GM18858 (cell line): ENCODE data around the gene E2F1.
"Not testable (repeated sequence)": the region's sequence is repeated elsewhere in the genome, so short reads cannot be mapped to it uniquely, and the experiment has no call there.

Experiments
- ATAC-seq: cut with Tn5 transposase; IDR thresholded peaks from one replicate; pipeline ENCODE4 v1.9.1; 2021; ENCODE audit not compliant: unreplicated experiment

Gene E2F1

DNA sequence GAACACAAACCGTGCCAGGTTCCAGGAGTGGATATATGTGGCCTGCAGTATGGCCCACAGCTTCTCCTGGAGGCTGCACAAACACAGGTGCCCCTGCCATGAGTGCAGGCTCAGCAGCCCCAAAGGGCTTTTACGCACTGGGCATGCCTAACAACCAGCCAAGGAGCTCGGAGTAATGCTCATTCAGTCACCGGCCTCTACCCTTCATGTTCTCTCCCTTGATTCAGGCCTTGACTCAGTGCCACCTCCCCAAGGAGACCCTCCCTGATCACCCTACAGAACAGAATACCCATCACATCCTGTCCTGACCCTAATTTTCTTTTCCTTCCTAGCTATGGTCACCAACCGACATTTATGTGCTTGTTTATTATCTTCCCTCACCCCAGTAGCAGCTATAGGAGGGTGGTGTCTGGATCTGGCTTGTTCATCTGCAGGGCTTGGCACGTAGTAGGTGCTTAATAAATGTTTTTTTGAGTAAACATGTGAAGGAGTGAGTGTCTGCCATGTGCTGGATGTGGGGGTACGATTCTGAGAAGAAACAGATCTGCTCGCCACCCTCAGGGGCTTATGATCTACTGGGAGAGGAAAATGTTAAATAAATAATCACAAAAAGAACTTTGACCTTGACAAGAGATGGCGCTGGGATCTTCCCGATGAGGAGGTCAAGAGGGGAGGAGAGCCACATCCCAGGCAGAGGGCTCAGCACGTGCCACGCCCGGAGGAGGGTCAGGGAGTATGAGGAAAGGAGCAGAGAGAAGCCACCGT, 24.7 kb upstream of the E2F1 start:
- no peak for ATAC-seq

DNA sequence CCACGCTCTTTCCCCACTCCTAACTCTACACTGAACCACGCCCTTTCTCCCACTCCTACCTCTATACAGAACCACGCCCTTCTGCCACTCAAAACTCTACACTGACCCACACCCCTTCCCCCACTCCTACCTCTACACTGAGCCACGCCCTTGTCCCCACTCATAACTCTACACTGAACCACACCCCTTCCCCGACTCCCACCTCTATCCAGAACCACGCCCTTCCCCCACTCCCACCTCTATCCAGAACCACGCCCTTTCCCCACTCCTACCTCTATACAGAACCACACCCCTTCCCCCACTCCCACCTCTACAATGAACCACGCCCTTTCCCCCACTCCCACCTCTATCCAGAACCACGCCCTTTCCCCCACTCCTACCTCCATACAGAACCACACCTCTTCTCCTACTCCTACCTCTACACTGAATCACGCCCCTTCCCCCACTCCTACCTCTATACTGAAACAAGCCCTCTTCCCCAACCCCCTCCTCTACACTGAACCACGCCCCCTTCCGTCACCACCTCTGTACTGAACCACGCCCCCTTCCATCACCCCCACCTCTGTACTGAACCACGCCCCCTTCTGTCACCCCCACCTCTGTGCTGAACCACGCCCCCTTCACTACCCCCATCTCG, 23.8 kb upstream of the E2F1 start:
- no peak for ATAC-seq

DNA sequence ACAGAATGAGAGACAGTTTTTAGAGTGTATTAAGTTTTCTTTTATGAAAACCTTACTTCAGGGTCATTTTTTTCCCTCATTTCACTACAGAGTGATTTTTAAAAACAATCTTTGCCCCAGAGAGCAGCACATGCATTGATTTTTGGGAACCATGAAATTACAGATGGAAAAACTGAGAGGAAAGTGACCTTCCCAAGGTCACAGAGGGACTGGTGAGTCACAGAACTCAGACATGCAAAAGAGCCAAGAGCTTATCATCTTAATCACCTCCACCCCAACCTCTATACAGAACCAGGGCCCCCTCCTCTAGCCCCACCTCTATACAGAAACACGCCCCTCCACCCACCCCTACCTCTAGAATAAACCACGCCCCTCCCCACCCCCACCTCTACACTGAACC, 23.2 kb upstream of the E2F1 start:
- no peak for ATAC-seq

- no peak for ATAC-seq
Measured at GRCh38 chr20:33707668-33708067, 21.5 kb upstream of the E2F1 start.

GRCh38 chr20:33704197-33704924, 18.2 kb upstream of the E2F1 start:
- no peak for ATAC-seq

- no peak for ATAC-seq
Measured at GRCh38 chr20:33703498-33704137, 17.4 kb upstream of the E2F1 start.

GRCh38 chr20:33702861-33703260, 16.7 kb upstream of the E2F1 start:
- no peak for ATAC-seq

DNA sequence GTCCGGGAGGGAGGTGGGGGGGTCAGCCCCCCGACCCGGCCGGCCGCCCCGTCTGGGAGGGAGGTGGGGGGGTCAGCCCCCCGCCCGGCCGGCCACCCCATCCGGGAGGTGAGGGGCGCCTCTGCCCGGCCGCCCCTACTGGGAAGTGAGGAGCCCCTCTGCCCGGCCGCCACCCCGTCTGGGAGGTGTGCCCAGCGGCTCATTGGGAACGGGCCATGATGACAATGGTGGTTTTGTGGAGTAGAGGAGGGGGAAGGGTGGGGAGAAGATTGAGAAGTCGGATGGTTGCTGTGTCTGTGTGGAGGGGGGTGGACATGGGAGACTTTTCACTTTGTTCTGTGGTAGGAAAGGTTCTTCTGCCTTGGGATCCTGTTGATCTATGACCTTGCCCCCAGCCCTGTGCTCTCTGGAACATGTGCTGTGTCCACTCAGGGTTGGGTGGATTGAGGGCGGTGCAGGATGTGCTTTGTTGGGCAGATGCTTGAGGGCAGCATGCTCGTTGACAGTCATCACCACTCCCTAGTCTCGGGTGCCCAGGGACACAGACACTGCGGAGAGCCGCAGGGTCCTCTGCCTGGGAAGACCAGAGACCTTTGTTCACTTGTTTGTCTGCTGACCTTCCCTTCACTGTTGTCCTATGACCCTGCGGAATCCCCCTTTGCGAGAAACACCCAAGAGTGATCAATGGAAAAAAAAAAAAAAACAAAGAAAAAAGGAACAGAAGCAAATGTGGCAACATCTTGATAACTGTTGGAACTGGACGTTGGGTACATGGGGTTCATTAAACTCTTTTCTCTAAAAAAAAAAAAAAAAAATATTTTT, 15.7 kb upstream of the E2F1 start:
- ATAC-seq: no peak

- ATAC-seq: not testable (repeated sequence)
Measured at GRCh38 chr20:33700696-33701441, 14.7 kb upstream of the E2F1 start.

- ATAC-seq: not testable (repeated sequence)
Measured at GRCh38 chr20:33698966-33699365, 12.8 kb upstream of the E2F1 start.

DNA sequence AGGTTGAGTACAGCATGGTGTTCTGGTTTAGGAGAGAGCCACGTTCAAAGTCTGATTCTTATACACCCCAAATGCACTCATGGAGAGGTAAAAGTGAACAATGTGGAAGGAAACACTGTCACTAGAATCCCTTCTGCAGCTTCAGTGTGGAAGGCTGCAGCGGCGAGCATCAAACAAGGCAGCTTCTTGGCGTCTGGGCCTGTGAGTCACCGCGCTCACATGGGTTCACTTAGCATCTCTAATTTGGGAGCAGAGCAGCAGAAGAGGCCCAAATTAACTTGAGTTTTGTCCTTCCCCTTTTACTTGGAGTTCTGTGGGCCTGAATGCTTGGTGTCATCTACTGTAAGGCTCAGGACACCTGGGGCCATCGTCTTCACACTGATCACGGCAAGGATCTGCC, 10.9 kb upstream of the E2F1 start:
- no peak for ATAC-seq

GRCh38 chr20:33696448-33696847, 10.3 kb upstream of the E2F1 start:
- no peak for ATAC-seq

DNA sequence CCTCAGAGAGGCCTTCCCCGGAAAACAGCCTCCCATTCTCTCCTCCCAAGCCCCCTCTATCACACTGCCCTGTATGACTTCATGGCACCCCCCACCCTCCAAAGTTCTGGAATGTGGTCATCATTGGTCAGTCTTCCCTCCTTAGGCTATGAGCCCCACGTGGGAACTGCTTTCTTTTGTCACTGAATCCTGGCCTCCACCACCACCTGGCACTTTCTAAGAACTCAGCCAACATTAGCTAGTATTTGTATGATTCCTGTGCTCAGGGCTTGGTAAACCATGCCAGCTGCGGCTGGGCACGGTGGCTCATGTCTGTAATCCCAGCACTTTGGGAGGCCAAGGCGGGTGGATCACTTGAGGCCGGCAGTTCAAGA, 8.4 kb upstream of the E2F1 start:
- no peak for ATAC-seq

DNA sequence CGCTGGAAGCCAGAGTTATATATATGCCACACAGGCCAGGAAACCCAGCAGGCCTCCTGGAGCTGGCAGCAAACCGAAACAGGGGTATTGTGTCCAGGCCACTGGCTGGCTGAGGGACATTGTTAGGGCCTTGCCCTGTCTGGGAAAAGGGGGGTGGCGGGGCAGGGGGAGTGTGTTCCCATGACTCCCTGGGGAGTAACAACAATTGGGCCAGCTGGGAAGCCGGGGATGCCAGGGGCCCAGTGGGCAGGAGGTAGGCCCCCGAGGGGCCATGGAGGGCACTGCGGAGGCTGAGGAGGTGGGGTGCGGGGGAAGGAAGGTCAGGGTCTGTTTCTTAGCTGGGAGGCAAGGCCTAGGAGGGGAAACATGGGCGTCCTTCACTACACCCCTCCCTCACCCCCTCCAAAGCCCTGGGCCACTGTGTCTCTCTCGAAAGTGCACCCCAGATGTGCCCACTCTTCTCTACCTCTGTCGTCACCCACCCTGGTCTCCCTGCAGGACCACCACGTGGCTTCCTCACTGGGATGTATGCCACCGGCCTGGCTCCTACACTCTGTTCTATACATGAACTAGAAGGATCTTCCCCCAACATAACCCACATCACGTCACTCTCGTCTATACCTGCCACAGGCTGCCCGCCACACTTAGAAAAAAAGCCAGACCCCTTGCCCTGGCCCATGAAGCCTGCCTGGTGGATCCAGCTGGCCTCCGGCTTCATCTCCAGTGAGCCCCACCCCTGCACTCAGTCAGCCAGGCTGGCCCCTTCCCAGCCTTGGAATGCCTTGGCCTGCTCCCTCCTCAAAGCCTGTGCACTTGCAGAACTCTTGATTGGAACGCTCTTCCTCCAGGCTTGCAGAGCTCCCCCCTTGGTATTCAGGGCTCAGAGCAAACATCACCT, 7.8 kb upstream of the E2F1 start:
- no peak for ATAC-seq

DNA sequence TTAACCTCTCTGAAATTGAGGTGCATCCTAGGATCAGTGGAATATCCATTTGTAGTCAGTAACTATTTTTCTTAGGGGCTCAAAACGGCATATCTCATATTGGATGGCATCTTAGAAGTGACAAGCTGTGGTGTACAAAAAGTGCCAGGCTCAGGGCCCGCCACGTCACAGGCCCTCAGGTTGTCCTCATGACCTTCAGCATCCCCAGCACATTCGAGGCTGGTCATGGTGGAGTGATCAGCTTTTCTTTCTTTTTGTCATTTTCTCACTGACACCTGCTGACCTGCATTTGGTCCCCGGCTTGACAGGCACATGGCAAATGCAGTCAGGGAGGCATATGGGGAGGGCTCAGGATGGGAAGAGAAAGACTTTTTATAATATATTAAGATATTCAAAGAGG, 7.1 kb upstream of the E2F1 start:
- no peak for ATAC-seq

GRCh38 chr20:33689973-33690372, 3.8 kb upstream of the E2F1 start:
- ATAC-seq: no peak

DNA sequence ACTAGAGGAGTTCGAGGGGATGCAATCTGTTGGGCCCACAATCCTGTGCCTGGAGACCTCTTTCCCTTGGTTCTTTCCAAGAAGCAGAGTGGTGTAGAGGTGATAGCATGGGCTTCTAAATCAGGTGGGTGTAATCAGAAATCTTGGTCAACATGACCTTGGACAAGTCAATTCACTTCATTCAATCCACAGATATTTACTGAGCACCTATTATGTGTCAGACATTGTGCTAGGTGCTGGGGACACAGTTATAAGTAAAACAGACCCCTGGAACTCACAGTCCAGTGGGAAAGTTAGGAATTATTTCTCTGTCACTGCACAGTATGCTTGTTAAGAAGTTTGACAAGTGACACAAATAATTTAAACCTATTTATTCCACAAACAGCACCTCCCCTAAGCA, 3.3 kb upstream of the E2F1 start:
- no peak for ATAC-seq

DNA sequence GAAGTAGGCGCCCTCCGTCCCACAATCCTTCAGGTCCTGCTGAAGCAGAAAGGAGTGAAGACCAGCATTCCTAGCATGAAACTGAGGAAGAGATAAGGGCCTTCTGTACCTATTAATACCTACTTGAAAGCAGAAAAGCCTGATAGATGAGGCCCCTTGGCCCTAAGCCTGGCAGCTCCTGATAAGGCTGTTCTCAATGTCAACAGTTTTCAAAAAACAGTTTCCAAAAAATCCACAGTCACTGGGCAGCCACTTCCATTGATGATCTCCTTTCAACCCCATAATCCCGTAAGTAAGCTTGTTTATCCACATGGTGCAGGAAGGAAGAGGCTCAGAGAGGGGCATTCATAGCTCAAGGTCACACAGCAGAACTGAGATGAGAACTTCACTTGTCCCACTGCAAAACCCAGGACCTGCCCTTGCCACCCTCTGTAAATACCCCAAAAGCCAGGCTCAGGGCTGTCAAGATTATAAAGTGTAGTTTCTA, 2.8 kb upstream of the E2F1 start:
- no peak for ATAC-seq
